ENCODE results near the gene PDZD2. TPM values are rescaled to one million over a fixed set of nuclear protein-coding genes. Genes with fewer than 3 reads are reported as not detected.

Gene PDZD2
- polyA plus RNA-seq, 3 donors, result 0.10 TPM; not detected in 2

- Mint-ChIP-seq H3K36me3 (no peaks in the 10 kb centered on the region), H3K9me3 (peaks cover 0 to 5% (median 2%) of the 10 kb centered on the region in 7 donors), H3K4me3 (no peak overlapping the region), H3K4me1 (peaks cover 35% of the 10 kb centered on the region), H3K27me3 (ENCODE audit: low read depth in 3 of 3) (peaks cover 0 to 4% (median 0%) of the 10 kb centered on the region in 3 donors), H3K27ac (peak overlapping the region in 1 of 7 donors; percentile 78)
- Histone ChIP-seq H3K9me3 (replicated peaks in 1 of 2; ENCODE audit: control insufficient read depth in 1 of 2, insufficient read depth in 1 of 2, low read length in 2 of 2) (no peaks in the 10 kb centered on the region), H3K9ac (ENCODE audit: insufficient read depth, low read length, poor library complexity, severe bottlenecking) (no peak overlapping the region), H3K27ac (ENCODE audit: low read depth in 1 of 2, low read length in 2 of 2) (no peak overlapping the region), H3K79me2 (ENCODE audit: insufficient read depth, low read length) (no peaks in the 10 kb centered on the region), H3K4me1 (ENCODE audit: control insufficient read depth in 1 of 2, insufficient read depth in 2 of 2, low read length in 2 of 2) (peaks cover 6 to 12% of the 10 kb centered on the region in 2 donors), H3K27me3 (ENCODE audit: control insufficient read depth in 2 of 2, insufficient read depth in 2 of 2, low read length in 2 of 2) (no peaks in the 10 kb centered on the region), H4K20me1 (ENCODE audit: insufficient read depth, low read length) (no peaks in the 10 kb centered on the region), H2AFZ (ENCODE audit: insufficient read depth, low read depth, low read length, poor library complexity, severe bottlenecking) (no peak overlapping the region), H3K36me3 (replicated peaks in 1 of 2; ENCODE audit: control insufficient read depth in 1 of 2, insufficient read depth in 2 of 2, low read length in 2 of 2) (no peaks in the 10 kb centered on the region), H3K4me2 (replicated peaks; ENCODE audit: extremely low read depth, low read length, poor library complexity, severe bottlenecking) (no peak overlapping the region), H3K4me3 (replicated peaks in 1 of 3; ENCODE audit: low read depth in 2 of 3, low read length in 3 of 3) (no peak overlapping the region)
- intact Hi-C loops (cut with micrococcal nuclease), result no loop called here
- no peak for DNase-seq
- 94% methylated on average over 5 of the region's 7 CpGs for WGBS (ENCODE audit: insufficient coverage)
- no peak for TF ChIP-seq CTCF (IDR thresholded peaks at IDR 0.05)
Observed at GRCh38 chr5:31937226-31937625, 298.3 kb downstream of the PDZD2 start.

- Histone ChIP-seq H3K4me2 (replicated peaks; ENCODE audit: extremely low read depth, low read length, poor library complexity, severe bottlenecking) (no peak overlapping the region), H3K4me1 (ENCODE audit: control insufficient read depth in 1 of 2, insufficient read depth in 2 of 2, low read length in 2 of 2) (peaks cover 5 to 10% of the 10 kb centered on the region in 2 donors), H4K20me1 (ENCODE audit: insufficient read depth, low read length) (no peaks in the 10 kb centered on the region), H3K9me3 (replicated peaks in 1 of 2; ENCODE audit: control insufficient read depth in 1 of 2, insufficient read depth in 1 of 2, low read length in 2 of 2) (no peaks in the 10 kb centered on the region), H3K27ac (ENCODE audit: low read depth in 1 of 2, low read length in 2 of 2) (no peak overlapping the region), H3K27me3 (ENCODE audit: control insufficient read depth in 2 of 2, insufficient read depth in 2 of 2, low read length in 2 of 2) (no peaks in the 10 kb centered on the region), H3K4me3 (replicated peaks in 1 of 3; ENCODE audit: low read depth in 2 of 3, low read length in 3 of 3) (no peak overlapping the region), H2AFZ (ENCODE audit: insufficient read depth, low read depth, low read length, poor library complexity, severe bottlenecking) (no peak overlapping the region), H3K79me2 (ENCODE audit: insufficient read depth, low read length) (no peaks in the 10 kb centered on the region), H3K36me3 (replicated peaks in 1 of 2; ENCODE audit: control insufficient read depth in 1 of 2, insufficient read depth in 2 of 2, low read length in 2 of 2) (no peaks in the 10 kb centered on the region), H3K9ac (ENCODE audit: insufficient read depth, low read length, poor library complexity, severe bottlenecking) (no peak overlapping the region)
- intact Hi-C loops (cut with micrococcal nuclease), result no loop called here
- Mint-ChIP-seq H3K36me3 (no peaks in the 10 kb centered on the region), H3K27me3 (ENCODE audit: low read depth in 3 of 3) (peaks cover 0 to 4% (median 0%) of the 10 kb centered on the region in 3 donors), H3K27ac (no peak overlapping the region), H3K9me3 (peaks cover 0 to 5% (median 2%) of the 10 kb centered on the region in 7 donors), H3K4me3 (no peak overlapping the region), H3K4me1 (peaks cover 31% of the 10 kb centered on the region)
- no peak for DNase-seq
- 96% methylated on average over 3 of the region's 5 CpGs for WGBS (ENCODE audit: insufficient coverage)
- no peak for TF ChIP-seq CTCF (IDR thresholded peaks at IDR 0.05)
Observed at GRCh38 chr5:31937703-31938102, 298.8 kb downstream of the PDZD2 start.

All from CD14-positive monocyte (primary cell).